H1 (cell line): Measurements from ENCODE around the gene TMEM120A. TPM values are rescaled to one million over a fixed set of nuclear protein-coding genes. Genes with fewer than 3 reads are reported as not detected.

Experiments used
- CTCF ChIA-PET: fragments of 300-600 bp; sonication (Branson Sonifier 250); formaldehyde crosslinking; loops from one replicate; lab custom pipeline; 2021; ENCODE audit not compliant: partially characterized antibody; lab: Charles Lee
- POLR2A ChIA-PET: fragments of 300-600 bp; sonication (Branson Sonifier 250); formaldehyde crosslinking; loops from one replicate; lab custom pipeline; 2021; ENCODE audit warnings: inconsistent platforms; ENCODE audit not compliant: partially characterized antibody; lab: Charles Lee
- DNase-seq, 2 experiments: peaks; one replicate each; pipeline versions ENCODE4 v3.0.0 to v3.0.0-alpha.2; 2010 to 2022; ENCODE audit warnings: low spot score in 2 of 2, low read depth in 1 of 2, mixed read lengths in 1 of 2
- FAIRE-seq: peaks from 2 replicates; lab custom pipeline; 2011; peaks lifted over from hg19 to GRCh38; lab: Jason Lieb, UNC
- H2AFZ ChIP-seq: 2 replicates; pipeline ENCODE4 v1.8.1; 2012; ENCODE audit warnings: low read length, inconsistent platforms
- H2AK5ac ChIP-seq: 2 replicates; pipeline ENCODE4 v1.6.1; 2013; ENCODE audit warnings: low read depth, low read length
- H2BK120ac ChIP-seq: replicated peaks from 2 replicates; pipeline ENCODE3; 2013; ENCODE audit warnings: low read depth, low read length, inconsistent platforms
- H2BK12ac ChIP-seq: 2 replicates; pipeline ENCODE4 v1.6.1; 2013; ENCODE audit warnings: low read depth, low read length
- H2BK15ac ChIP-seq: 2 replicates; pipeline ENCODE4 v1.6.1; 2013; ENCODE audit warnings: low read length
- H2BK20ac ChIP-seq: 2 replicates; pipeline ENCODE4 v1.6.1; 2013; ENCODE audit warnings: low read length
- H2BK5ac ChIP-seq: 2 replicates; pipeline ENCODE4 v1.6.1; 2013; ENCODE audit warnings: low read depth, low read length
- H3K14ac ChIP-seq: 2 replicates; pipeline ENCODE4 v1.6.1; 2013; ENCODE audit warnings: inconsistent platforms; ENCODE audit not compliant: insufficient read length
- H3K18ac ChIP-seq: 2 replicates; pipeline ENCODE4 v1.6.1; 2013; ENCODE audit warnings: low read length; ENCODE audit errors: extremely low read depth
- H3K23ac ChIP-seq: 2 replicates; pipeline ENCODE4 v1.6.1; 2013; ENCODE audit warnings: inconsistent platforms; ENCODE audit not compliant: insufficient read length
- H3K23me2 ChIP-seq: 2 replicates; pipeline ENCODE4 v1.6.1; 2013; ENCODE audit warnings: low read depth, low read length
- H3K27ac ChIP-seq: 2 replicates; pipeline ENCODE4 v1.6.1; 2011; ENCODE audit warnings: low read depth, low read length, inconsistent platforms
- H3K27me3 ChIP-seq, 4 experiments: replicated peaks in 1 of 4; 1 replicate in 1 of 4; 2 replicates in 3 of 4; pipeline versions ENCODE4 v1.6.1 to v1.8.1; 2011 to 2013; ENCODE audit warnings: low read length in 3 of 4, mild to moderate bottlenecking in 3 of 4, inconsistent platforms in 2 of 4, mixed read lengths in 2 of 4, moderate library complexity in 1 of 4; ENCODE audit not compliant: control insufficient read depth in 3 of 4, insufficient read depth in 3 of 4; ENCODE audit errors: extremely low read depth in 1 of 4
- H3K36me3 ChIP-seq, 4 experiments: 2 replicates each; pipeline versions ENCODE4 v1.6.1 to v1.8.1; 2011 to 2013; ENCODE audit warnings: mild to moderate bottlenecking in 4 of 4, low read length in 3 of 4, moderate library complexity in 2 of 4, control low read depth in 1 of 4, inconsistent platforms in 1 of 4; ENCODE audit not compliant: insufficient read depth in 4 of 4, control insufficient read depth in 2 of 4
- H3K4ac ChIP-seq: replicated peaks from 2 replicates; pipeline ENCODE3; 2013; ENCODE audit warnings: low read length, low read depth, mixed read lengths, inconsistent platforms; ENCODE audit not compliant: insufficient read length
- H3K4me1 ChIP-seq, 4 experiments: replicated peaks in 1 of 4; 1 replicate in 1 of 4; 2 replicates in 3 of 4; pipeline versions ENCODE4 v1.6.1 to v1.8.1; 2011 to 2013; ENCODE audit warnings: low read length in 3 of 4, inconsistent platforms in 2 of 4, mixed read lengths in 1 of 4; ENCODE audit not compliant: insufficient read depth in 4 of 4, control insufficient read depth in 3 of 4
- H3K4me2 ChIP-seq, 2 experiments: 2 replicates each; pipeline versions ENCODE4 v1.6.1 to v1.8.1; 2011 to 2013; ENCODE audit warnings: low read depth in 2 of 2, low read length in 2 of 2, control low read depth in 1 of 2, inconsistent platforms in 1 of 2, mild to moderate bottlenecking in 1 of 2; ENCODE audit not compliant: insufficient read depth in 1 of 2
- H3K4me3 ChIP-seq, 4 experiments: fragments of 200-600, 300-600 bp in 1 of 4; sonication (generic), shearing (Covaris generic), sonication (Bioruptor Twin) in 1 of 4; 2 replicates each; pipeline versions ENCODE4 v1.5.1 to v1.8.1; 2011 to 2016; ENCODE audit warnings: low read length in 4 of 4, low read depth in 3 of 4, control low read depth in 2 of 4, inconsistent platforms in 2 of 4, mild to moderate bottlenecking in 2 of 4, mixed read lengths in 1 of 4, moderate library complexity in 1 of 4; ENCODE audit not compliant: insufficient read depth in 2 of 4; ENCODE audit errors: extremely low read depth in 1 of 4
- H3K56ac ChIP-seq: replicated peaks from 2 replicates; pipeline ENCODE3; 2013; ENCODE audit warnings: low read depth, mild to moderate bottlenecking, mixed read lengths, low read length, inconsistent platforms; ENCODE audit not compliant: insufficient read length
- H3K79me1 ChIP-seq: 2 replicates; pipeline ENCODE4 v1.6.1; 2013; ENCODE audit warnings: low read depth, low read length, control low read depth
- H3K79me2 ChIP-seq, 2 experiments: 2 replicates each; pipeline versions ENCODE4 v1.6.1 to v1.8.1; 2012 to 2013; ENCODE audit warnings: low read length in 2 of 2, mild to moderate bottlenecking in 2 of 2, inconsistent platforms in 1 of 2; ENCODE audit not compliant: insufficient read depth in 2 of 2, control insufficient read depth in 1 of 2
- H3K9ac ChIP-seq, 4 experiments: replicated peaks in 1 of 4; 1 replicate in 1 of 4; 2 replicates in 3 of 4; pipeline versions ENCODE4 v1.6.1 to v1.8.1; 2011 to 2013; ENCODE audit warnings: low read depth in 3 of 4, low read length in 3 of 4, control low read depth in 2 of 4, mild to moderate bottlenecking in 2 of 4, moderate library complexity in 2 of 4, inconsistent platforms in 1 of 4; ENCODE audit errors: extremely low read depth in 1 of 4
- H3K9me3 ChIP-seq, 2 experiments: 2 replicates each; pipeline versions ENCODE4 v1.6.1 to v1.8.1; 2012 to 2013; ENCODE audit warnings: mild to moderate bottlenecking in 2 of 2, moderate library complexity in 2 of 2, control low read depth in 1 of 2, inconsistent platforms in 1 of 2, low read depth in 1 of 2, low read length in 1 of 2, mixed read lengths in 1 of 2; ENCODE audit not compliant: insufficient read depth in 2 of 2
- H4K20me1 ChIP-seq, 2 experiments: replicated peaks in 1 of 2; 2 replicates each; pipeline versions ENCODE3 to v1.8.1; 2011 to 2013; ENCODE audit warnings: inconsistent platforms in 2 of 2, low read length in 2 of 2, mild to moderate bottlenecking in 1 of 2; ENCODE audit not compliant: insufficient read depth in 2 of 2, control insufficient read depth in 1 of 2
- H4K5ac ChIP-seq: 2 replicates; pipeline ENCODE4 v1.6.1; 2013; ENCODE audit warnings: low read length, low read depth, mixed read lengths, inconsistent platforms; ENCODE audit not compliant: insufficient read length
- H4K8ac ChIP-seq: 2 replicates; pipeline ENCODE4 v1.8.0; 2013; ENCODE audit warnings: mild to moderate bottlenecking, moderate library complexity, low read length, inconsistent platforms; ENCODE audit not compliant: insufficient read depth; ENCODE audit errors: extremely low read depth
- H4K91ac ChIP-seq: replicated peaks from 2 replicates; pipeline ENCODE3; 2013; ENCODE audit warnings: low read length, mixed read lengths, inconsistent platforms; ENCODE audit not compliant: insufficient read length
- HDAC6 ChIP-seq: IDR thresholded peaks from one replicate; pipeline ENCODE4 v1.7.1; 2012; ENCODE audit warnings: low read depth, mild to moderate bottlenecking, inconsistent platforms, low read length, moderate library complexity
- RNF2 ChIP-seq: fragments of 200-900, 300-1000 bp; sonication (generic); IDR thresholded peaks from 2 replicates; pipeline ENCODE4 v1.7.1; 2016; ENCODE audit warnings: borderline replicate concordance, low read depth, mild to moderate bottlenecking, antibody characterized with exemption, low read length; ENCODE audit not compliant: poor library complexity, severe bottlenecking; ENCODE audit errors: missing control alignments
- WGBS, 2 experiments: shearing (Covaris generic) in 1 of 2; methylation state at CpG; one replicate each; pipeline versions ENCODE4 v1.1.6 to v1.1.7; 2013 to 2015; ENCODE audit warnings: low lambda C conversion rate in 2 of 2, mixed read lengths in 2 of 2, inconsistent platforms in 1 of 2, low coverage in 1 of 2, missing lambda C conversion rate in 1 of 2; ENCODE audit not compliant: insufficient replicate concordance in 2 of 2, insufficient coverage in 1 of 2, insufficient read length in 1 of 2; ENCODE audit errors: extremely low coverage in 1 of 2, missing lambda C conversion rate in 1 of 2; 5-methylcytosine and 5-hydroxymethylcytosine counted together
- polyA plus RNA-seq, 7 experiments: library from polyadenylated mRNA; depleted of rRNA in 3 of 7; stranded (reverse) in 5 of 7; unstranded in 2 of 7; fragments of >200 nt in 5 of 7; fragments of 200-250 nt in 2 of 7; gene quantifications; 1 replicate in 5 of 7; 2 replicates in 1 of 7; 4 replicates in 1 of 7; pipeline versions ENCODE4 v1.2.1 to v1.2.3, GENCODE V29; 2011 to 2013; ENCODE audit warnings: missing spikeins in 2 of 7, mixed read lengths in 2 of 7
- total RNA-seq: library from RNA; stranded (reverse); fragmentation: NEBNext Ultra II Directional; extraction: Animal tissue kit (Norgen Biotek cat#: 25700); gene quantifications from 2 replicates; pipeline ENCODE4 v1.2.1, GENCODE V29; 2021

The TMEM120A gene
- total and polyA plus RNA-seq, 2 of the 8 experiments (the other 6 are each of a cell fraction or from before 2014, with no cell fraction given): 15.6 to 49.9 TPM

- POLR2A ChIA-PET: no interaction called here
- Histone ChIP-seq H3K18ac (no peak overlapping the region), H3K14ac (no peak overlapping the region), H4K5ac (no peak overlapping the region), H3K4me1 (no peaks in the 10 kb centered on the region), H3K23ac (no peak overlapping the region), H3K27ac (no peak overlapping the region), H2AK5ac (no peak overlapping the region), H3K56ac (no peak overlapping the region), H4K20me1 (no peaks in the 10 kb centered on the region), H2BK120ac (no peak overlapping the region), H3K36me3 (peaks cover 0 to 4% (median 0%) of the 10 kb centered on the region in 4 experiments; a peak in 1 of 8 replicates), H3K9me3 (no peaks in the 10 kb centered on the region), H4K8ac (no peak overlapping the region), H3K23me2 (no peaks in the 10 kb centered on the region), H3K27me3 (no peaks in the 10 kb centered on the region), H2BK5ac (no peak overlapping the region), H2BK12ac (no peak overlapping the region), H2BK20ac (no peak overlapping the region), H3K4me3 (no peak overlapping the region), H3K79me1 (no peaks in the 10 kb centered on the region), H4K91ac (no peak overlapping the region), H3K4me2 (no peak overlapping the region), H3K79me2 (no peaks in the 10 kb centered on the region), H2AFZ (no peak overlapping the region), H2BK15ac (no peak overlapping the region), H3K9ac (no peak overlapping the region), H3K4ac (no peak overlapping the region)
- 92% methylated on average over 5 of the region's 6 CpGs; no CpG with 5 or more reads in 1 of the 2 experiments for WGBS, 2 experiments
- CTCF ChIA-PET: interaction anchor here (0.7 to 3.3 kb wide), 4 partner anchors 18 to 99 kb away, joined by 3 to 18 read pairs (median 4); no protein-coding TSS in a partner anchor
- no peak for FAIRE-seq
- no peak for DNase-seq
- TF ChIP-seq HDAC6: no peak
- TF ChIP-seq RNF2: no peak
These were observed 7.7 kb upstream of the TMEM120A start for GRCh38 chr7:76002139-76002538.
